Colonic mucosa (tissue), 4 donors: Measurements from ENCODE around the gene MT2A. TPM values are rescaled to one million over a fixed set of nuclear protein-coding genes. Genes with fewer than 3 reads are reported as not detected.
A peak's percentile ranks its signal among the peaks of the same experiment; 100 is the strongest.

Experiments
- DNase-seq: peaks from one replicate; pipeline ENCODE4 v3.0.0-alpha.2; 2020
- H3K27ac ChIP-seq: fragments of 200-600 bp; one replicate; pipeline ENCODE4 v1.8.0; 2021
- H3K27me3 ChIP-seq: fragments of 200-600 bp; one replicate; pipeline ENCODE4 v1.8.0; 2021
- H3K36me3 ChIP-seq: fragments of 200-600 bp; one replicate; pipeline ENCODE4 v1.8.0; 2021
- H3K4me1 ChIP-seq: fragments of 200-600 bp; one replicate; pipeline ENCODE4 v1.8.0; 2021; ENCODE audit warnings: mild to moderate bottlenecking
- H3K4me3 ChIP-seq: fragments of 200-600 bp; one replicate; pipeline ENCODE4 v1.8.0; 2021
- H3K9ac ChIP-seq, 2 donors: one replicate each; pipeline ENCODE4 v1.7.0; 2013; ENCODE audit warnings: control low read depth in 2 of 2, low read depth in 2 of 2, low read length in 2 of 2
- H3K9me3 ChIP-seq: fragments of 200-600 bp; one replicate; pipeline ENCODE4 v1.8.0; 2021
- CTCF ChIP-seq: fragments of 200-600 bp; IDR thresholded peaks from one replicate; pipeline ENCODE4 v1.8.0; 2022; ENCODE audit warnings: antibody characterized with exemption, mild to moderate bottlenecking
- intact Hi-C: fragments of 100-400 bp; cut with DNase I; formaldehyde crosslinking; loops from one replicate; pipeline ENCODE4 v1.14.1; 2022
- total RNA-seq, 2 donors: library from RNA; stranded (reverse); fragmentation: NEBNext Ultra II Directional in 1 of 2; extraction: Animal tissue kit (Norgen Biotek cat#: 25700) in 1 of 2; gene quantifications; one replicate each; pipeline ENCODE4 v1.2.1, GENCODE V29; 2021
- donor health status: healthy.
- donor health status: DM: no; HTN: no; CAD: no.
- donor health status: DM: no; HTN: no; CAD: no.

Gene MT2A
- total RNA-seq, 2 donors from 2014 or later, result 239 to 320 TPM

DNA sequence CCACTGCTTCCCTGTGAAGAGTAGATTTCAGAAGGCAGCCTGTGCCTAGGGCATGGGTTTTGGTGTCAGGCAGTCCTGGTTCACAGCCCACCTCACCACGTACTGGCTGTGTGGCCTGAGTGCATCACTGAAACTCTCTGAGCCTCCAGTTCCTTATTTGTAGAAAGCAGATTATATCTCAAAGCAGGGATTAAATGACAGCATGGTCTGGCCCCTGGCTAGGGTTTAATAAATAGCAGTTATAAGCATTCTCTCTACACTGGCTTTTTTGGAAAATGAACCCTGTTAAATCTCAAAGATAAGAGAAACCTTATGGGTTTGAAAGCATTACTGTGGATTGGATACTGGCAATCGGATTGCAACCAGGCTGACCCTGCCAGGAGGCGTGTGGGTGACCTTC, 21.1 kb downstream of the MT2A start:
- Histone ChIP-seq H3K36me3 (no peaks in the 10 kb centered on the region), H3K9ac (no peak overlapping the region), H3K27ac (no peak overlapping the region), H3K4me3 (no peak overlapping the region), H3K9me3 (no peaks in the 10 kb centered on the region), H3K4me1 (peaks cover 3% of the 10 kb centered on the region), H3K27me3 (peaks cover under 1% of the 10 kb centered on the region)
- DNase-seq, result no peak
- no peak for TF ChIP-seq CTCF
- intact Hi-C loops, result no loop called here

- no peak overlapping the region for H3K27ac ChIP-seq
- no peak for TF ChIP-seq CTCF
- H3K27me3 ChIP-seq, result peaks cover 6% of the 10 kb centered on the region
- H3K4me1 ChIP-seq, result no peaks in the 10 kb centered on the region
- H3K36me3 ChIP-seq, result no peaks in the 10 kb centered on the region
- intact Hi-C loops, result no loop called here
- no peak overlapping the region for H3K4me3 ChIP-seq
- no peaks in the 10 kb centered on the region for H3K9me3 ChIP-seq
- H3K9ac ChIP-seq, result no peak overlapping the region
- DNase-seq, result no peak
These were observed 21.8 kb downstream of the MT2A start for GRCh38 chr16:56630134-56630533.

DNA sequence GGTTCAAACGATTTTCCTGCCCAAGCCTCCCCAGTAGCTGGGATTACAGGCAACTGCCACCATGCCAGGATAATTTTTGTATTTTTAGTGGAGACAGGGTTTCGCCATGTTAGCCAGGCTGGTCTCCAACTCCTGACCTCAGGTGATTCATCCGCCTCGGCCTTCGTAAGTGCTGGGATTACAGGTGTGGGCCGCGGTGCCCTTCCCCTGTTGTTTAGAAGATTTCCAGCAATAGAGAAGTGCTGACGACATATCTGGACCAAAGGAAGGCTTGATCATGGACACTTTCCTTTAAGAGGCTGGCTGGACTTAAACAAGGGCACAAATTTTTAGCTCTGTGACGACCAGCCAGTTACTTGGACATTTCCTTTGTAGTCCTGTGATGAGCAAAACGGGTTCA, 22.8 kb downstream of the MT2A start:
- Histone ChIP-seq H3K27ac (no peak overlapping the region), H3K9me3 (no peaks in the 10 kb centered on the region), H3K4me1 (no peaks in the 10 kb centered on the region), H3K9ac (no peak overlapping the region), H3K27me3 (peaks cover 8% of the 10 kb centered on the region), H3K4me3 (no peak overlapping the region), H3K36me3 (no peaks in the 10 kb centered on the region)
- no peak for DNase-seq
- intact Hi-C loops, result no loop called here
- TF ChIP-seq CTCF, result no peak

GRCh38 chr16:56631832-56632155, 23.4 kb downstream of the MT2A start:
- no peak overlapping the region for H3K27ac ChIP-seq
- H3K4me3 ChIP-seq, result peak overlapping the region; percentile 50
- H3K9me3 ChIP-seq, result no peaks in the 10 kb centered on the region
- H3K9ac ChIP-seq, result peak overlapping the region; percentile 56 to 91
- TF ChIP-seq CTCF, result no peak
- DNase-seq, result no peak
- no peaks in the 10 kb centered on the region for H3K4me1 ChIP-seq
- peaks cover 8% of the 10 kb centered on the region for H3K27me3 ChIP-seq
- intact Hi-C loops, result no loop called here
- H3K36me3 ChIP-seq, result no peaks in the 10 kb centered on the region

- intact Hi-C loops, result no loop called here
- TF ChIP-seq CTCF, result no peak
- no peak for DNase-seq
- Histone ChIP-seq H3K27me3 (peaks cover 11% of the 10 kb centered on the region), H3K4me1 (no peaks in the 10 kb centered on the region), H3K9ac (peak within 1 kb of the TSS; percentile 63 to 91), H3K9me3 (no peaks in the 10 kb centered on the region), H3K4me3 (peak within 1 kb of the TSS; percentile 50), H3K36me3 (no peaks in the 10 kb centered on the region), H3K27ac (peak within 1 kb of the TSS; percentile 9)
These were observed 23.9 kb downstream of the MT2A start, which contains the start of gene MT1M for GRCh38 chr16:56632156-56632847. Gene MT1M (plus strand): TSS chr16:56632659. CDS start chr16:56632732, 73 bp downstream.
